ENCODE data around the gene LYAR.

- no peak for TF ChIP-seq POLR2A (IDR thresholded peaks at IDR 0.05; ENCODE audit: low read depth, low read length)
- TF ChIP-seq NFE2L2 (IDR thresholded peaks at IDR 0.05; ENCODE audit: low read depth, low read length) = no peak
- no peak for TF ChIP-seq RCOR1 (IDR thresholded peaks at IDR 0.05; ENCODE audit: insufficient replicate concordance, low read length)
- TF ChIP-seq CTCF (conservative IDR thresholded peaks at IDR 0.05; ENCODE audit: low read depth, low read length) = no peak
- TF ChIP-seq SMC3 (IDR thresholded peaks at IDR 0.05; ENCODE audit: low read depth, low read length) = no peak
- TF ChIP-seq USF2 (IDR thresholded peaks at IDR 0.05; ENCODE audit: low read depth, low read length) = no peak
- no peak for TF ChIP-seq MXI1 (IDR thresholded peaks at IDR 0.05; ENCODE audit: borderline replicate concordance, low read depth, low read length)
These were observed 4.9 kb downstream of the LYAR start for GRCh38 chr4:4284827-4285618.
